HG03135 (cell line): ENCODE measurements around the gene CAGE1.
"Not testable (repeated sequence)": the region's sequence is repeated elsewhere in the genome, so short reads cannot be mapped to it uniquely, and the experiment has no call there.

Experiments
- ATAC-seq: cut with Tn5 transposase; IDR thresholded peaks from one replicate; pipeline ENCODE4 v1.9.1; 2021; ENCODE audit warnings: mild to moderate bottlenecking, moderate library complexity; ENCODE audit not compliant: unreplicated experiment

Gene CAGE1

DNA sequence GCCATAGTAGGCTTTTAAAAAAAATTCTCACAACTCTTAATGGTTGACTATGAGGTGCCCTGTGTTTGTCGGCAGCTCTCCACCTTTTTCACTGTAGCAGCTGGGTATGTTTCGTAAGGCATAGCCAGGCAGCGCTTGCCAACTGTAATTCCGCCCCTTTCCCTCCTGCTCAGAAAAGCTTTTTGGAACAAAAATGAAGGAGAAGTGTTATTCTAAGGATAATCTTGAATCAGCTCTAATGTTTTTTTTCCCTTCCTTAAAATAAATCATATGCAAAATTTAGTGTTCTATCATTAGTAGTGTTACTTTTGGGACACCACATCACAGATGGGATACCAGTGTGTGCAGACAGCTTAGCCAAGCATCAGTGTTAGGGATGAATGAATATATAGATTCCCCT, 21.3 kb upstream of the CAGE1 start:
- ATAC-seq: no peak

DNA sequence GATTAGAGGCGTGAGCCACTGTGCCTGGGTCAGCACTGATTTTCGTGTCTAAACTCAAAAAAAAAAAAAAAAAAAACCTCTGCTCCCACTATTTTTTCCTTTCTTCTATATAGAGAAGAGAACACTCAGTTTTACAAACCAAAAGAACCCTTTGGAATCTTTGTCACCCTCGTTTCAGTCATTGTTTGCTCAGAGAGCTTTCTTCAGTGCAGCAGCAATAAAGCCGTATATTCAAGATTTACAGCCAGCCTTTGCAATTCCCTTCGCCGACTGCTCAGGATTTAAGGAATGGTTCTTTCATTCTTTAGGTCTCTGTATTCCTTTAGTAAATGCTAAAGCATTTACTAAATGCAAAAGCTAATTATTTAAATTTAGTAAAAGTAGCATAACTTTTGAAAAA, 20.2 kb upstream of the CAGE1 start:
- ATAC-seq: no peak

DNA sequence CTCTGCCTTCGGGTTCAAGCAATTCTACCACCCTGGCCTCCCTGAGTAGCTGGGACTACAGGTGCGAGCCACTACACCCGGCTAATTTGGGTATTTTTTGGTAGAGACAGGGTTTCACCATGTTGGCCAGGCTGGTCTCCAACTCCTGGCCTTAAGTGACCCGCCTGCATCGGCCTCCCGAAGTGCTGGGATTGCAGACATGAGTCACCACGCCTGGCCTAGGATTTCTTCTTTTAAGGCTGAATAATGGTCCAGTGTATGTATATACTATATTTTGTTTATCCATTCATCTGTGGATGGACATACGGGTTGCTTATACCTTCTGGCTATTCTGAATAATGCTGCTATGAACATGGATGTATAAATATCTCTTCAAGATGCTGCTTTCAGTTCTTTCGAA, 17.2 kb upstream of the CAGE1 start:
- no peak for ATAC-seq

DNA sequence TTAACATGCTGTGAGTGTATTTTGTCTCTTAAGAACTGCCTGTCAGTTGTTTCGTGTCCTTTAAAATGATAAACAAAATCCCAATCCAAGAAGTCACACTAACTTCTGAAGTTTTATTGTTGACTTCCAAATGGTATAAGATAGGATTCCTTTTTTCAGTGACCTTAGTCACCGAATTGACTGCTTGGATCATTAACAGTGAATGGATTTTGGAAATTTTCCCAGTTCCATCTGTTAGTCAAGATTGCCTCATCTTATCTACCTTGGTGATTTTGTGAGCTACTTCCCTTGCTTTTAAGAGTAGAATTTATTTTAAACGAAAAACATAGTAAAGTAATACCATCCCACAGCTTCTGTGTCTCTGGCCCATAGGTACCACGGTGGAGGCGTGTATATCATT, 15.0 kb upstream of the CAGE1 start:
- no peak for ATAC-seq

DNA sequence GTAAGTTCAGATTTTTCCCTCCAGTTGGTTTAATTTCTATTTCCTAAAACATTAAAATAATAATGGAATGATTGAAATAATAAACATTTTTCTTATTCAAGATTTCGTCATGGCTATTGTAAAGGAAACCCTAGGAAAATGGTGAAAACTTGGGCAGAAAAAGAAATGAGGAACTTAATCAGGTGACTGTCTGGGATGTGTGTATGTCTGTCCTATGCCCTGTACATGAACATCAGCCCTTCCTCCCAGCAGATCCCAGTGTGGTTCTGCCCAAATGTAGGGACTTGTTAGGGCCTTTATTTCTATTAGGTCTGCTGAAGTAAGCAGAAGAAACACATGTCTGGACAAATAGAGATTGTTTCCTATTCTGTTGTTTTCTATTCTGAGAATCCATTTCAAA, 13.2 kb upstream of the CAGE1 start:
- no peak for ATAC-seq

DNA sequence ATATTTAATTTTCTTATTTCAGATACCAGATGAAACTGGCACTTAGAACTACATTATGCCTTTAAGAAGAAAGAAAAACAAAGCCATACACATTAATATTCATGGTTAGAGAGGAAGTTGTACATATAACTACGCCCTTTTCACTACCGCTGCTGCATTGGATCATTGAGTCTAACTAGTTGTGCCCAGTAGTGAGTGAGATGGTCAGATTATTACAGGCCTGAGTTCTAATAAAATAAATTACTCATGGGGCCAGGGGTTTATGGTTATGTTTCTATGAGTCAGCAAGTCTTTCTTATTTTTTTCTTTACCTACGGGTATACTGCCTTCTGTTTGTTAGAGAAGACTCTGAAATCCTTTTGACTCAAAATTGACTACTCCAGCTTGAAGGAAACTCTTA, 11.5 kb upstream of the CAGE1 start:
- ATAC-seq: no peak

DNA sequence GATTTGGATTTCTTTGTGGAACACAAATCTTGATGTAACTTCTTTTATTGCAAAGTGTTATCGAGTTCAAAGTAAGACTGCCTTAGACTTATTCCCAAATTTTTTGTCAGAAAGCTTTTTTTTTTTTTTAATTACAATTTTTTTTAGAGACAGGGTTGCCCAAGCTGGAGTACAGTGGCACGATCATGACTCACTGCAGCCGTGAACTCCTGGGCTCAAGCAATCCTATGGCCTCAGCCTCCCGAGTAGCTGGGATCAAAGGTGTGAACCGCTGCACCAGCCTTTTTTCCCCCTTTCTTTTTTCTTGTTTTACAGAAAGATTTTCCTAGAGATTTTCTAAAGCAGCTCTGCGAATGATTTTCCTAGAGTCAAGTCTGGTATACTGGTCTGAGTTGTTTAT, 2.9 kb upstream of the CAGE1 start:
- no peak for ATAC-seq

DNA sequence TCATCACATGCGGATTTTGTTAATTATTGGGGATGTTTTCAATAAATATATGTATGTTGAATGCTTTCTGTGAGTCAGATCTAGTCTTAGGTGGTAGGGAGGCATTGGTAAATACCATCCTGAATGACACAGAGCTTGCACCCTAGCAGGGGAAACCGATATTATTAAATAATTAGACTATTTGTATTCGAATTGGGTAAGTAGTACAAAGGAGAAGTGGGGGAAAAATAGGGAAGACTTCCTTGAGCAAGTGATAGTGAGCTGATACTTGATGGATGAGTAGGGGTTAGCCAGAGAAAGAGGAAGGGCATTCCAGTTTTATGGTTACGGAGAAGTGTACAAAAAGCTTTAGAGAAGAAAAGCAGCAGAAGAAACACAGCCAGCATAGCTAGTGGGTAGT, 1.6 kb upstream of the CAGE1 start:
- ATAC-seq: no peak

DNA sequence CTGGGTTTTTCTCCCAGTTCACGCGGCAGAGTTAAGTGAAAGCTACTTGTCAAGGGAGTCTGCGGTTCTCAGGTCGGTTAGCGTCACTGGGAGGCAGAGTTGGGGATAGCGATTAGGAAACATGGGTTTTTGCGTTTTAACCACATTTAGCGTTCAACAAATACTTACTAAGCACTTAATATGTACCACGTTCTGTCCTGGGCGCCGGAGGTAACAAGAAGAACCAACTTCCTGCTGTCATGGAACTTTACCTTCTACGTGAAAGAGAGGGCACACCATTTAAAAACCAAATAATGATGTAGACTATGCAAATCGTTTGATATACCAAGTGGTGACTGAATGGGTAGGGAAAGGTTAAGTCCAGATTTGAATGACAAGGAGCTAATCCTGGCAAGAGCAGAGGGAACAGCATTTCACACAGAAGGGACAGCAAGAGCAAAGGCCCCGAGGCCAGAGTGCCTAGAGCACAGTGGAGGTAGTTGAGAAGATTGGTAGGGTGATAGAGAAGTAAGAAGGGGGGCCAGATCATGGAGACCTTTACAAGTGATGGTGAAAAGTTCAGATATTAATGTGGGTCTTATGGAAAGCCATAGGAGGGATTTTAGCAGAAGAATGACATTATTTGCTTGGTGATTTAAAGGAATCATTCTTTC, 810 bp upstream of the CAGE1 start:
- ATAC-seq: peak; percentile 5

DNA sequence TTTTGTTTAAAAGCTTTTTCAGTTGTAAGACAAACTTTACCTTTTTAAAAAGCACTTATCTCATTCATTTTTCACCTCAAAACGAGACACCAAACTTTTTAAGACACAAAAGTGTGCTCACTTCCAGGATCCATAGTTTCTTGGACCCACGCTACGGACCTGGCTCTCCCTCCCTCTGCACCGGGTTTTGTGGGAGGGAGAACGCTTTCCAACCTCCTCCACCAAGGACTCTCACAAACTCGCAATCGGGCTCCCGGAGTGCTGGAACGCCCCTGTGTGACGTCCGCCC, 436 bp downstream of the CAGE1 start:
- no peak for ATAC-seq

DNA sequence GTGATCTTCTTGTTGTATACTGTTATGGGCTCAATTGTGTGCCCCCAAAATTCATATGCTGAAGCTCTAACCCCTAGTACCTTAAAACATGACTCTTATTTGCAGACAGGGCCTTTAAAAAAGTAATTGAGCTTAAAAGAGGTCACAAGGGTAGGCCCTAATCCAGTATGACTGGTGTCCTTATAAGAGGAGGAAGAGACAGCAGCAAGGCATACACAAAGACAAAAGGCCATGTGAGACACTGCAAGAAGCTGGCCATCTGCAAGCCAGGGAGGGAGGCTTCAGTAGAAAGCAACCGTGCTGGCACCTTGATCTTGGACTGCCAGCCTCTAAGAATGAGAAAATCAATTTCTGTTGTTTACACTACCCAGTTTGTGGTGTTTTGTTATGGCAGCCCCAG, 8.4 kb downstream of the CAGE1 start:
- ATAC-seq: no peak

DNA sequence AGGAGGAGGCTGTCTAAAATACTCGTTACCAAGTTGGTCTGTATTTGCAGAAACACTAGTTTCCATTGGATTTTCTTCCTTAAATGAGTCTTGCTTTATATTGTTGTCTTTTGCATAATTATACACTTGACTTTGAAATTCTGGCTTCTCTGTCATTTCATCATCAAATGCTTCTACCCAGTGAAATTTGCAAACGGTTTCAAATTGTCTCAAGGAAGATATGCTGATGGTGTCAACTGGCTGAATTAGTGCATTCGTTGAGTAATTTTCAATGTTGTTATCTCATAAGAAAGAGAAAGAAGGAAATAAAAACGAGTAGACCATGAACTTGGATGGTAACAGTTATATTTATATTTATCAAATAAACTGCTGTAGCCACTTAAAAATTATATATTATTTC, 10.8 kb downstream of the CAGE1 start:
- ATAC-seq: no peak

DNA sequence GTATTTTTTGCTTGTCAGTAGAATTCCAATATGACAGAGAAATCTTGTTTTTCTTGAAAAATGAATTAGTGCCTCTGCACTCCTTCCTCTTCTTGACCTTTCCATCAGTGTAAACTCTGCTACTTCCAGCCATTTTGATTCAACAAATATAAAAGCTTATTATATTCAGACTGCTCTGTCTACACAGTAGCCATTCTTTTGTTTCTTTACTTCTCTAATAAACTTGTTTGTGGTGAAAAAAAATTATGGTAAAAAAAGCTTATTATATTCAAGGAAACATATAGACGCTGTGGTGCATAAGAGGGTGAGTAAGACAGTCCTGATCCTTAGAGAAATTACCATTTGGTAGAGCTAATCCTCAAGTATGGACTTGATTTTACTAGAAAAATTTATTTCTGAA, 11.6 kb downstream of the CAGE1 start:
- ATAC-seq: no peak

DNA sequence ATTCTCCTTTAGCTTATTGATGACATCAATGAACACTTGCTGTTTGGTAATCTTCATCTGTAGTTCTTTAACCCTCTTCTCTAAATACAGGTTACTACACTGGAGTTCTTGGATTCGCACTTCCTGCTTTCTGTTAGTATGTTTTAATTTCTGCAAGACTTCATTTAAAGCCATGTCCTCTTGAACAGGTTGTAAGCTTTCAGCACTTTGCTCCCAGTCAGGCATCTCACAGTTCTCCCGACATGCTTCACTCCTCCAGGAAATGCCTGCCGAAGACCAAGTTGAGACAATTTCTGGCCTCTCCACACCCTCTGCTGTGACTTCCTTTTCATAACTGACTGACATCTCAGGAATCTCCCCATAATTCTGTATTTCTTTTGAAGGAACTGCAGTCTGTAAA, 15.8 kb downstream of the CAGE1 start:
- ATAC-seq: no peak

DNA sequence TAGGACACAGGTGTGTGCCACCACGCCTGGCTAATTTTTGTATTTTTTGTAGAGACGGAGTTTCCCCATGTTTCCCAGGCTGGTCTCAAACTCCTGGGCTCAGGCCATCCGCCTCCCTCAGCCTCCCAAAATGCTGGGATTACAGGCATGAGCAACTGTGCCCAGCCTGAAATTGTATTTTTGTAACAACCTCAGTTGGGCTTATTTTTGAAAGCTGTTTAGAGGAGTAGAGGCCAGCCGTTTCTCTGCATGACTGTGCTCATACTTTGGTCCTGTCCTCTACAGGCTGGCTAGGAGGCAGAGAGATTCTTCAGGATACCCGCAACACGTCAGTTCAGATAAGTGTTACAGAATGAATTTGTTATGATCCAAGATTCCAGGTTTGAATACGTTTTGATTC, 22.1 kb downstream of the CAGE1 start:
- no peak for ATAC-seq

DNA sequence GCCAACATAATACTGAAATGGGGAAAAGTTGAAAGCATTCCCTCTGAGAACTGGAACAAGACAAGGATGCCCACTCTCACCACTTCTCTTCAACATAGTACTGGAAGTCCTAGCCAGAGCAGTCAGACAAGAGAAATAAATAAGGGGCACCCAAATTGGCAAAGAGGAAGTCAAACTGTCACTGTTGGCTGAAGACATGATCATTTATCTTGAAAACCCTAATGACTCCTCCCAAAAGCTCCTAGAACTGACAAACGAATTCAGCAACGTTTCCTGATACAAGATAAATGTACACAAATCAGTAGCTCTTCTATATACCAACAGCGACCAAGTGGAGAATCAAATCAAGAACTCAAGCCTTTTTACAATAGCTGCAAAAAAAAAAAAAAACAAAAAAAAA, 37.6 kb downstream of the CAGE1 start:
- ATAC-seq: not testable (repeated sequence)

DNA sequence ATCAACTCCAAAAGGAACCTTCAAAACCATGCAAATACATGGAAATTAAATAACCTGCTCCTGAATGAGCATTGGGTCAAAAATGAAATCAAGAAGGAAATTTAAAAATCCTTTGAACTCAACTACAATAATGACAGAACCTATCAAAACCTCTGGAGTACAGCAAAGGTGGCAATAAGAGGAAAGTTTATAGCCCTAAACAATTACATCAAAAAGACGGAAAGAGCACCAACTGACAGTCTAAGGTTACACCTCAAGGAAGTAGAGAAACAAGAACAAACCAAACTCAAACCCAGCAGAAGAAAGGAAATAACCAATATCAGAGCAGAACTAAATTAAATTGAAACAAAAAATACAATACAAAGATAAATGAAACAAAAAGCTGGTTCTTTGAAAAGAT, 39.0 kb downstream of the CAGE1 start:
- not testable (repeated sequence) for ATAC-seq

DNA sequence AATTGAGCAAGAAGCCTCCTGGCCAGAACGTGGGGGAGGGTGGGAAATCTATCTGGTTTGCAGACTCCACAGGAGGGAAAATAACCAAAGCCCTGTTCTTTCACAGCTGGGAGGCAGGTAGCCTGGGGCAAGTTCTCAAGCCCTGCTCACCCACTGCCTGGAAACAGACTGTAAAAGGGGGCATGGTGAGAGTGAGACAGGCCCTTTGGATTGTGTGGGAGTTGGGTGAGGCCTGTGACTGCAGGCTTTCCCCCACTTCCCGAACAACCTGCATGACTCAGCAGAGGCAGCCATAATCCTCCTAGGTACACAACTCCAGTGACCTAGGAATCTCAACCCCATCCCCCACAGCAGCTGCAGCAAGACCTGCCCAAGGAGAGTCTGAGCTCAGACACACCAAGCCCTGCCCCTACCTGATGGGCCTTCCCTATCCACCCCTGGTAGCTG, 42.0 kb downstream of the CAGE1 start:
- not testable (repeated sequence) for ATAC-seq

DNA sequence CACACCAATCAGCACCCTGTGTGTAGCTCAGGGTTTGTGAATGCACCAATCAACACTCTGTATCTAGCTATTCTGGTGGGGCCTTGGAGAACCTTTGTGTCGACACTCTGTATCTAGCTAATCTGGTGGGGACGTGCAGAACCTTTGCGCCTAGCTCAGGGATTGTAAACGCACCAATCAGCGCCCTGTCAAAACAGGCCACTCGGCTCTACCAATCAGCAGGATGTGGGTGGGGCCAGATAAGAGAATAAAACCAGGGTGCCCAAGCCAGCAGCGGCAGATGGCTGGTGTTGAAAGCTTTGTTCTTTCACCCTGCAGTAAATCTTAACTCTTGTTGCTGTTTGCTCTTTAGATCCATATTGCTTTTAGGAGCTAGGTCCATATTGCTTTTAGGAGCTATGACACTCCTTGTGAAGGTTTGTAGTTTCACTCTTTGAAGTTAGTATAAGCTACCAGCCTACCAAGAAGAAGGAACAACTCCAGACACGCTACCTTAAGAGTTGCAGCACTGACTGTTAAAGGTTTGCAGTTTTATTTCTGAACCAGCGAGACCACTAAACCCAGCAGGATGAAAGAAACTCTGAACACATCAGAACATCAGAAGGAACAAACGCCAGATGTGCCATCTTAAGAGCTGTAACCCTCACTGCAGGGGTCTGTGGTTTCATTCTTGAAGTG, 44.6 kb downstream of the CAGE1 start:
- not testable (repeated sequence) for ATAC-seq

DNA sequence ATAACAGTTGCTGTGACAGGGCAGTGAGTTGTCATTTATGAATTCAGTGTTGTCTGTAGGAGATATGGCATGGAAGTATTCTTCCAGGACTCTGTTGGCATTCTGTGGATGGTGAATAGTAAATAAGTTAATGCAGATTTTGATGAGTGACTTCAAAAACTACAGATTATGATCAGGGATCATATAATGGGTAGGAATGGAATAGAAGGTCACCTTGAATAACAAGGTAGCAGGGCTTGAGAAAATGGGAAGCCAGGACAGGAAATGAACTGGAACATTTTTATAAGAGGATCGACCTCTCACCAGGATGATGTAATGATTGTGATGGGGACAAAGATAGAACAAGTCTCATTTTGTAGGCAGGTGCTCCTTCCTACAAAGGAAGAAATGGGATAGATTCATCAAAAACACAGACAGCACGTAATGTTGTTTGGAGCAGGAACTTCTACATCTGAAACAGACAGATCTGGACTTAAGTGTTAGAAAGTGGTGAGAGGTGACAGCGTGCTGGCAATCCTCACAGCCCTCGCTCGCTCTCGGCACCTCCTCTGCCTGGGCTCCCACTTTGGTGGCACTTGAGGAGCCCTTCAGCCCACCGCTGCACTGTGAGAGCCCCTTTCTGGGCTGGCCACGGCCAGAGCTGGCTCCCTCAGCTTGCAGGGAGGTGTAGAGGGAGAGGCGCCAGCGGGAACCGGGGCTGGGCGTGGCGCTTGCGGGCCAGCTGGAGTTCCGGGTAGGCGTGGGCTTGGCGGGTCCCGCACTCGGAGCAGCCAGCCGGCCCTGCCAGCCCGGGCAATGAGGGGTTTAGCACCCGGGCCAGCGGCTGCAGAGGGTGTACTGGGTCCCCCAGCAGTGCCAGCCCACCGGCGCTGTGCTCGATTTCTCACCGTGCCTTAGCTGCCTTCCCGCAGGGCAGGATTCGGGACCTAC, 45.7 kb downstream of the CAGE1 start:
- no peak for ATAC-seq

DNA sequence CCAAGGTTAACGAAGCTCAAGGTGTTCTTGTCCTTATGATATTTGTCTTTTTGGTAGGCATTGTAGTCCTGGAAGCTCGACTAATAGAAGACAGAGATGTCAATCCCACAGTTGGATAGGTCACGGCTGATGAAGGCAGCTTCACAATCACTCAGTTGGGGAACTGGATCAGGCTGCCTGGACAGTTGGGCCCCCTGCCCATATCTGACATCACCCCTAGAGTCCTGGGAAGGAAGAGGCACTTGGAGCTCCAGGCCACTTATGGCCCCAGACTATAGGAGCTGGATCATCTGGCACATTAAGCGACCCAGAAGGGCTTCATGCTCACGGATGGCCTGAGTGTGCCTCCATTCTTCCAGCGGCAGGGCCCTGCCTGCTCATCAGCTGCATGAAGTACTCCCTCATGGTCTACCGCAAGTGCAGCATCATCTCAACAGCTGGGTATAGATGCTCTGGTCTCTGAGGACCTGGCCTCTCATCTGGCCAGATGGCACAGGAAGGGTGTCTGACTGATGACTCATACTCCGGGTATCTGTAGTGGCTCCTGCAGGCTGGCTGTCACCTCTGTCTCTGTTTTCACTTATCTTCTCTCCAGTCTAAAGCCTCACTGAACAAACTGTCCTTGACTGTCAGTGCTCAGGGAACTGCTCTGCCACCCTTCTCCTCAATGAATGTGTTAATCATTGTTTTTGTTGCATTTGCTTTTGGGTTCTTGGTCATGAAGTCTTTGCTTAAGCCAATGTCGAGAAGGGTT, 47.4 kb downstream of the CAGE1 start:
- no peak for ATAC-seq
